Endodermal cell (in vitro differentiated cells): ENCODE results near the gene ALOXE3. TPM values are rescaled to one million over a fixed set of nuclear protein-coding genes. Genes with fewer than 3 reads are reported as not detected.

Experiments
- DNase-seq: peaks from one replicate; pipeline ENCODE4 v3.0.0-alpha.2; 2017
- H3K27ac ChIP-seq: 2 replicates; pipeline ENCODE4 v1.5.1; 2013; ENCODE audit warnings: mild to moderate bottlenecking, low read depth, low read length, moderate library complexity
- H3K27me3 ChIP-seq: 2 replicates; pipeline ENCODE4 v1.6.1; 2013; ENCODE audit warnings: mild to moderate bottlenecking, low read length, moderate library complexity; ENCODE audit not compliant: insufficient read depth, control insufficient read depth, poor library complexity, severe bottlenecking
- H3K36me3 ChIP-seq: 2 replicates; pipeline ENCODE4 v1.7.0; 2013; ENCODE audit warnings: mild to moderate bottlenecking, low read length, moderate library complexity; ENCODE audit not compliant: control insufficient read depth, insufficient read depth
- H3K4me1 ChIP-seq: one replicate; pipeline ENCODE4 v1.7.0; 2013; ENCODE audit warnings: low read length; ENCODE audit not compliant: control insufficient read depth, insufficient read depth
- H3K4me3 ChIP-seq: 2 replicates; pipeline ENCODE4 v1.5.1; 2013; ENCODE audit warnings: mild to moderate bottlenecking, low read length, moderate library complexity
- H3K9ac ChIP-seq: 2 replicates; pipeline ENCODE4 v1.6.1; 2013; ENCODE audit warnings: mild to moderate bottlenecking, low read length, moderate library complexity; ENCODE audit not compliant: poor library complexity, severe bottlenecking; ENCODE audit errors: extremely low read depth
- H3K9me3 ChIP-seq: 2 replicates; pipeline ENCODE4 v1.6.1; 2013; ENCODE audit warnings: mild to moderate bottlenecking, low read length, moderate library complexity; ENCODE audit not compliant: control insufficient read depth
- H3K27ac Mint-ChIP-seq: 2 replicates; pipeline ENCODE4 v1.8.0; 2020; ENCODE audit warnings: mixed read lengths
- H3K27me3 Mint-ChIP-seq: 2 replicates; pipeline ENCODE4 v1.8.0; 2021; ENCODE audit warnings: mild to moderate bottlenecking, mixed read lengths; ENCODE audit not compliant: insufficient read depth
- H3K36me3 Mint-ChIP-seq: 2 replicates; pipeline ENCODE4 v1.8.0; 2020; ENCODE audit warnings: low read depth, mixed read lengths
- H3K4me1 Mint-ChIP-seq: 2 replicates; pipeline ENCODE4 v1.8.0; 2020; ENCODE audit warnings: mixed read lengths
- H3K4me3 Mint-ChIP-seq: 2 replicates; pipeline ENCODE4 v1.8.0; 2020; ENCODE audit warnings: mild to moderate bottlenecking, moderate library complexity, mixed read lengths
- H3K9me3 Mint-ChIP-seq: 2 replicates; pipeline ENCODE4 v1.8.0; 2020; ENCODE audit warnings: mild to moderate bottlenecking, mixed read lengths
- WGBS, 2 experiments: methylation state at CpG; one replicate each; pipeline versions ENCODE4 v1.1.5 to v1.1.7; 2013; ENCODE audit warnings: missing lambda C conversion rate in 2 of 2, mixed read lengths in 1 of 2; ENCODE audit not compliant: insufficient coverage in 1 of 2, insufficient read length in 1 of 2; 5-methylcytosine and 5-hydroxymethylcytosine counted together
- total RNA-seq, 2 donors: library from RNA; stranded (reverse); fragmentation: NEBNext Ultra II Directional in 1 of 2; extraction: Animal tissue kit (Norgen Biotek cat#: 25700) in 1 of 2; gene quantifications; 2 replicates in 1 of 2; 3 replicates in 1 of 2; pipeline ENCODE4 v1.2.1, GENCODE V29; 2021
- TF ChIP-seq, protein P1 (sequence below): fragments of 200-600 bp; sonication (generic); conservative IDR thresholded peaks from 2 replicates; pipeline ENCODE4 v1.5.0; 2021; ENCODE audit warnings: antibody characterized with exemption, mild to moderate bottlenecking

The ALOXE3 gene
- total RNA-seq, 2 donors from 2014 or later, result 0.13 to 0.49 TPM

DNA sequence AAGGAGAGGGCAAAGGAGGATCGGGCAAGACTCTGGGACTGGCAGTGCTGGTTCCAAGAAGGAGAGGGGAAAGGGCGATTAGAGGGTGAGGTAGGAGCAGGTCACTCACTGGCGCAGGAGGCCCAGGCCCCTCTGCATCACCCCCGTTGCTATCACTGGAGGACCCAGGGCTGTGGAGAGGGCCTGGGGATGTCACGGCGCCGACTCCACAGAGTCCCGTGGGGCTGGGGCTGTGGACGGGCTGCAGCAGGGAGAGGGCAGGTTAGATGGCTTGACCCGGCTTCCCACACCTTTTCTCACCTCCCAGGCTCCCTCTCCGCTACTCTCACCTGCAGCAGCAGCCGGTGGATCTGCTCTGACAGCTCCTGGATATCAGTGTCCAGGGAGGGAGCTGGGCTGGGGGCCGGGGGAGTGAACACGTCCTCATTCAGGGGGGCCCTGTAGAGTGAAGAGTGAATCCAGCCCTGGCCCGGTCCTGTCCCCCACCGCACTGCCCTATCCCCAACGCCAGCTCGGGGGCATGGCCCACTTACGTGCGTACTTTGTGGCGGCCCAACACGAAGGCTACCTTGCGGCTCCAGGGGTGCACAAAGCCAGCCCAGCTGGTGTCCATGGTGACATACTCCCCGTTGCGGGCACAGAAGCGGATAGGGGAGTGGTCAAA lies 29.0 kb upstream of the ALOXE3 start:
- Histone ChIP-seq H3K4me3 (no peak overlapping the region), H3K9ac (no peak overlapping the region), H3K27me3 (no peaks in the 10 kb centered on the region), H3K36me3 (peaks cover 60% of the 10 kb centered on the region), H3K27ac (no peak overlapping the region), H3K9me3 (no peaks in the 10 kb centered on the region), H3K4me1 (no peaks in the 10 kb centered on the region)
- no peaks in the 10 kb centered on the region for H3K27me3 Mint-ChIP-seq
- no peak overlapping the region for H3K4me3 Mint-ChIP-seq
- WGBS, 2 experiments, result 93% methylated on average over 12 to 25 of the region's 26 CpGs
- peaks cover 4% of the 10 kb centered on the region for H3K4me1 Mint-ChIP-seq
- peak overlapping the region; percentile 21 for H3K27ac Mint-ChIP-seq
- DNase-seq, result no peak
- peaks cover 48% of the 10 kb centered on the region for H3K36me3 Mint-ChIP-seq
- H3K9me3 Mint-ChIP-seq, result no peaks in the 10 kb centered on the region
- TF ChIP-seq, protein P1, sequence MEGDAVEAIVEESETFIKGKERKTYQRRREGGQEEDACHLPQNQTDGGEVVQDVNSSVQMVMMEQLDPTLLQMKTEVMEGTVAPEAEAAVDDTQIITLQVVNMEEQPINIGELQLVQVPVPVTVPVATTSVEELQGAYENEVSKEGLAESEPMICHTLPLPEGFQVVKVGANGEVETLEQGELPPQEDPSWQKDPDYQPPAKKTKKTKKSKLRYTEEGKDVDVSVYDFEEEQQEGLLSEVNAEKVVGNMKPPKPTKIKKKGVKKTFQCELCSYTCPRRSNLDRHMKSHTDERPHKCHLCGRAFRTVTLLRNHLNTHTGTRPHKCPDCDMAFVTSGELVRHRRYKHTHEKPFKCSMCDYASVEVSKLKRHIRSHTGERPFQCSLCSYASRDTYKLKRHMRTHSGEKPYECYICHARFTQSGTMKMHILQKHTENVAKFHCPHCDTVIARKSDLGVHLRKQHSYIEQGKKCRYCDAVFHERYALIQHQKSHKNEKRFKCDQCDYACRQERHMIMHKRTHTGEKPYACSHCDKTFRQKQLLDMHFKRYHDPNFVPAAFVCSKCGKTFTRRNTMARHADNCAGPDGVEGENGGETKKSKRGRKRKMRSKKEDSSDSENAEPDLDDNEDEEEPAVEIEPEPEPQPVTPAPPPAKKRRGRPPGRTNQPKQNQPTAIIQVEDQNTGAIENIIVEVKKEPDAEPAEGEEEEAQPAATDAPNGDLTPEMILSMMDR, result no peak

DNA sequence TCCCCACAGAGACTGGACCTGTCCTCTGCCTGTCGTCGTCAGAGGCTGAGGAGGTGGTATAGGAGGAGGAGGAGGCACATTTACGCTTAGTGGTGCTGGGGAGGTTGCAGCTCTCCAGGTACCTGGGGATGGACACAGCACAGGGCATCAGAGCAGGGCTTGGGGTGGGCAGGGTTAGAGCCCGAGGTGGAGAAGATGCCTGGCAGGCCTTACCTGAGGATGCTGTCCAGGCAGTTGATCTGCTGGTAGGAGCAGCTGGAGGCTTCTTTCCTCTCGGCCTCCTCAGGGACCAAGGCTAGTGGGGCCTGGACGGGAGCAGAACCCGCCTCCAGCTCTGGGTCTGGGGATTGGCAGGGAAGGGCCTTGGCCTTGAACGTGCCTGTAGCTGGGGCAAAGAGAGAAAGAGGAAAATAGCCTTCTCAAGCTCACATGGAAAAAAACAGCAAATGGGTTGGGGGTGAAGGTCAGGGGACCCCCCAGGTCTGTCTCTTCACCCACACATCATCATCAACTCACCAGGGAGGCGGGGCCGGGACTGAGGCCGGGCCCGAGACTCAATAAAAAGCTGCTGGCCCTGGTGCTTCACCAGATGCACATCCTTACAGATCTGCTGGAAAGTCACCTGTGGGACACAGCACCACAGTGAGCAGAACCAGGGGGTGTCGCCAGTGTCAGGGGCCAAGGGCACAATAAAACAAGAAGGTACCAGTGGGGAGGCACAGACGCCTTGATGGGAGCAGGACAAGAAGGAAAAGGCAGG lies 28.2 kb upstream of the ALOXE3 start:
- no peak overlapping the region for H3K4me3 ChIP-seq
- TF ChIP-seq, protein P1, result no peak
- no peaks in the 10 kb centered on the region for H3K4me1 ChIP-seq
- WGBS, 2 experiments, result 92 to 97% methylated on average over 5 to 14 of the region's 14 CpGs
- H3K36me3 ChIP-seq, result peaks cover 66% of the 10 kb centered on the region
- no peaks in the 10 kb centered on the region for H3K9me3 ChIP-seq
- Mint-ChIP-seq H3K9me3 (no peaks in the 10 kb centered on the region), H3K27me3 (no peaks in the 10 kb centered on the region), H3K27ac (peak overlapping the region; percentile 21), H3K4me1 (peaks cover 2% of the 10 kb centered on the region), H3K36me3 (peaks cover 54% of the 10 kb centered on the region), H3K4me3 (no peak overlapping the region)
- no peak overlapping the region for H3K9ac ChIP-seq
- H3K27ac ChIP-seq, result no peak overlapping the region
- H3K27me3 ChIP-seq, result no peaks in the 10 kb centered on the region
- no peak for DNase-seq

DNA sequence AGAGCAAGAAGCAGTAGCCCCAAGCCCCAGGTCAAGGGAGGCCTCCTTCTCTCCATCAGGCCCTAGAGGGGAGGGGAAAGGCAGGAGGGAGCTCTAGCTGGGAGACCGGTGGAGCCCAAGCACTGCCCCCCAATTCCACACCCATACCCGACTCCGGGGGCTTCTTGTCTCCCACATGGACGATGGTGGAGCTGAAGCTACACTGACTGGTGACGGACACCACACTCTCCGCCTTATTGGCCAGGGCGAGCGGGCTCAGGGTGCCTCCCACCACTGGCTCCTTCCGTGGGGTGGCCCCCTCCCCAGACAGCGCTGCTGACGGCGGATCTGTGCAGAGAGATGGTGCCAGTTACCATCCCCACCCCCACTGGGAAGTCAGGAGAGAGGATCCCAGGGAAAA lies 27.5 kb upstream of the ALOXE3 start:
- no peaks in the 10 kb centered on the region for H3K9me3 ChIP-seq
- H3K4me3 ChIP-seq, result no peak overlapping the region
- no peaks in the 10 kb centered on the region for H3K27me3 Mint-ChIP-seq
- no peak overlapping the region for H3K27ac ChIP-seq
- peaks cover 61% of the 10 kb centered on the region for H3K36me3 Mint-ChIP-seq
- DNase-seq, result no peak
- TF ChIP-seq, protein P1, result no peak
- H3K27me3 ChIP-seq, result no peaks in the 10 kb centered on the region
- H3K9ac ChIP-seq, result no peak overlapping the region
- no peaks in the 10 kb centered on the region for H3K4me1 ChIP-seq
- H3K27ac Mint-ChIP-seq, result no peak overlapping the region
- no peaks in the 10 kb centered on the region for H3K4me1 Mint-ChIP-seq
- H3K4me3 Mint-ChIP-seq, result no peak overlapping the region
- peaks cover 67% of the 10 kb centered on the region for H3K36me3 ChIP-seq
- no peaks in the 10 kb centered on the region for H3K9me3 Mint-ChIP-seq
- WGBS, 2 experiments, result 91% methylated on average over 4 to 11 of the region's 12 CpGs
